ENCODE data around the gene ZFYVE27.

DNA sequence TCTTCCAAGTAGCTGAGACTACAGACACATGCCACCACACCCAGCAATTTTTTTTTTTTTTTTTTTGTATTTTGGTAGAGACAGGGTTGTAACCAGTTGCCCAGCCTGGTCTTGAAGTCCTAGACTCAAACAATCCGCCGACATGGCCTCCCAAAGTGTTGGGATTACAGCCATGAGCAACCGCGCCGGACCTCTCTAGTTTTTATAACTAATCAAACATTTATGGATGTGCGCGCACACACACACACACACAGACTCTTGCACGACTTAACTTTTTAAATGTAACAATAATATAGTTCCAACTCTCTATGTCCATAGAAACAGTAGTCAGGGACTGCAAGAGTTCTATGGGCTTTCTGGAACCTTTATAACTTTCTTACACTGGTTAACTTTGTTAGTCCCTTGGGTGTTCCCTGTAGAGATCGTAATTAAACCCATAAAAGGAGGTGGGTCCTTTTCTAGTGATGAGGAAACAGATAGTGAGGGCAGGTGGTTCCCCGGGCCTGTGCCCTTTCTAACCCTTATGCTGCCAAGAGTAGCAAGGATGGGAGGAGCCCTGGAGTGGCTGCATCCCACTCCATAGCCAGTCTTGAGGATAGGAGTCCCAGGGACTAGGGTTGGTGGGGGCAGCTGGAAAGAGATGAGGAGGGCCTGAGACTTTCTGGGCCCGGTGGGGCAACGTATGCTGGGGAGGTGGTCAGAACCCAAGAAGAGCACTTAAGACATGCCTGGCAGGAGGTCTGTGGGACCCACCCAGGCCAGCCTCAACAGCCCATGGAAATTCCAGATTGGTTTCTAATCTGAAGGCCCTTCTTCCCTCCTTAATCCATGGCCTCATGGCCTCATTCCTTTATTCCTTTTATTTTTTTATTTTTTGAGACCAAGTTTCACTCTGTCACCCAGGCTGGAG is 14.8 kb upstream of the ZFYVE27 start:
- TF ChIP-seq, protein P1, sequence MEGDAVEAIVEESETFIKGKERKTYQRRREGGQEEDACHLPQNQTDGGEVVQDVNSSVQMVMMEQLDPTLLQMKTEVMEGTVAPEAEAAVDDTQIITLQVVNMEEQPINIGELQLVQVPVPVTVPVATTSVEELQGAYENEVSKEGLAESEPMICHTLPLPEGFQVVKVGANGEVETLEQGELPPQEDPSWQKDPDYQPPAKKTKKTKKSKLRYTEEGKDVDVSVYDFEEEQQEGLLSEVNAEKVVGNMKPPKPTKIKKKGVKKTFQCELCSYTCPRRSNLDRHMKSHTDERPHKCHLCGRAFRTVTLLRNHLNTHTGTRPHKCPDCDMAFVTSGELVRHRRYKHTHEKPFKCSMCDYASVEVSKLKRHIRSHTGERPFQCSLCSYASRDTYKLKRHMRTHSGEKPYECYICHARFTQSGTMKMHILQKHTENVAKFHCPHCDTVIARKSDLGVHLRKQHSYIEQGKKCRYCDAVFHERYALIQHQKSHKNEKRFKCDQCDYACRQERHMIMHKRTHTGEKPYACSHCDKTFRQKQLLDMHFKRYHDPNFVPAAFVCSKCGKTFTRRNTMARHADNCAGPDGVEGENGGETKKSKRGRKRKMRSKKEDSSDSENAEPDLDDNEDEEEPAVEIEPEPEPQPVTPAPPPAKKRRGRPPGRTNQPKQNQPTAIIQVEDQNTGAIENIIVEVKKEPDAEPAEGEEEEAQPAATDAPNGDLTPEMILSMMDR (IDR thresholded peaks at IDR 0.05): no peak
- TF ChIP-seq POLR2A (IDR thresholded peaks at IDR 0.05): no peak
